Measurements from ENCODE around the gene BCL2L1.

Gene BCL2L1

GRCh38 chr20:31698803-31699718 is 23.6 kb downstream of the BCL2L1 start:
- H3K4me3 ChIP-seq (ENCODE audit: low read depth, low read length): peak overlapping the region; percentile 31; the same call in 1 of the 2 replicates
- no peaks in the 10 kb centered on the region for H3K27me3 ChIP-seq (ENCODE audit: insufficient read depth, low read length)
- peak overlapping the region; percentile 92 for H3K27ac ChIP-seq (ENCODE audit: low read depth, low read length)
- peaks cover 67% of the 10 kb centered on the region for H3K4me1 ChIP-seq (ENCODE audit: control insufficient read depth, insufficient read depth, low read length, unreplicated experiment)
- H3K79me2 ChIP-seq (ENCODE audit: control insufficient read depth, insufficient read depth, low read length, unreplicated experiment): peaks cover 86% of the 10 kb centered on the region
- peaks cover 17% of the 10 kb centered on the region for H3K36me3 ChIP-seq (ENCODE audit: insufficient read depth, low read length)
- H2AFZ ChIP-seq (ENCODE audit: low read length, unreplicated experiment): no peak overlapping the region

GRCh38 chr20:31698243-31698802 is 24.3 kb downstream of the BCL2L1 start:
- peaks cover 86% of the 10 kb centered on the region for H3K79me2 ChIP-seq (ENCODE audit: control insufficient read depth, insufficient read depth, low read length, unreplicated experiment)
- H3K27me3 ChIP-seq (ENCODE audit: insufficient read depth, low read length): no peaks in the 10 kb centered on the region
- H3K36me3 ChIP-seq (ENCODE audit: insufficient read depth, low read length): peaks cover 17% of the 10 kb centered on the region
- no peak overlapping the region for H2AFZ ChIP-seq (ENCODE audit: low read length, unreplicated experiment)
- no peak overlapping the region for H3K4me3 ChIP-seq (ENCODE audit: low read depth, low read length)
- peaks cover 70% of the 10 kb centered on the region for H3K4me1 ChIP-seq (ENCODE audit: control insufficient read depth, insufficient read depth, low read length, unreplicated experiment)
- H3K27ac ChIP-seq (ENCODE audit: low read depth, low read length): peak overlapping the region; percentile 92

GRCh38 chr20:31695849-31696804 is 26.5 kb downstream of the BCL2L1 start:
- Histone ChIP-seq H2AFZ (ENCODE audit: low read length, unreplicated experiment) (no peak overlapping the region), H3K27me3 (ENCODE audit: insufficient read depth, low read length) (no peaks in the 10 kb centered on the region), H3K4me1 (ENCODE audit: control insufficient read depth, insufficient read depth, low read length, unreplicated experiment) (peaks cover 71% of the 10 kb centered on the region), H3K36me3 (ENCODE audit: insufficient read depth, low read length) (peaks cover 23% of the 10 kb centered on the region; the same call in 1 of the 2 replicates), H3K27ac (ENCODE audit: low read depth, low read length) (peak overlapping the region; percentile 87), H3K79me2 (ENCODE audit: control insufficient read depth, insufficient read depth, low read length, unreplicated experiment) (peaks cover 86% of the 10 kb centered on the region), H3K4me3 (ENCODE audit: low read depth, low read length) (peak overlapping the region; percentile 6; the same call in 1 of the 2 replicates)

- H3K36me3 ChIP-seq (ENCODE audit: insufficient read depth, low read length): peaks cover 17% of the 10 kb centered on the region; the same call in 1 of the 2 replicates
- H3K4me1 ChIP-seq (ENCODE audit: control insufficient read depth, insufficient read depth, low read length, unreplicated experiment): peaks cover 63% of the 10 kb centered on the region
- no peak overlapping the region for H3K4me3 ChIP-seq (ENCODE audit: low read depth, low read length)
- H2AFZ ChIP-seq (ENCODE audit: low read length, unreplicated experiment): no peak overlapping the region
- H3K79me2 ChIP-seq (ENCODE audit: control insufficient read depth, insufficient read depth, low read length, unreplicated experiment): peaks cover 84% of the 10 kb centered on the region
- H3K27me3 ChIP-seq (ENCODE audit: insufficient read depth, low read length): no peaks in the 10 kb centered on the region
- H3K27ac ChIP-seq (ENCODE audit: low read depth, low read length): peak overlapping the region; percentile 87
Observed at GRCh38 chr20:31694842-31695593, 27.6 kb downstream of the BCL2L1 start.

GRCh38 chr20:31693987-31694661 is 28.5 kb downstream of the BCL2L1 start:
- peaks cover 12% of the 10 kb centered on the region; the same call in 1 of the 2 replicates for H3K36me3 ChIP-seq (ENCODE audit: insufficient read depth, low read length)
- no peaks in the 10 kb centered on the region for H3K27me3 ChIP-seq (ENCODE audit: insufficient read depth, low read length)
- H3K4me3 ChIP-seq (ENCODE audit: low read depth, low read length): no peak overlapping the region
- peaks cover 83% of the 10 kb centered on the region for H3K79me2 ChIP-seq (ENCODE audit: control insufficient read depth, insufficient read depth, low read length, unreplicated experiment)
- peaks cover 54% of the 10 kb centered on the region for H3K4me1 ChIP-seq (ENCODE audit: control insufficient read depth, insufficient read depth, low read length, unreplicated experiment)
- H2AFZ ChIP-seq (ENCODE audit: low read length, unreplicated experiment): no peak overlapping the region
- peak overlapping the region; percentile 87 for H3K27ac ChIP-seq (ENCODE audit: low read depth, low read length)

GRCh38 chr20:31693402-31693801 is 29.3 kb downstream of the BCL2L1 start:
- peaks cover 18% of the 10 kb centered on the region; the same call in 1 of the 2 replicates for H3K36me3 ChIP-seq (ENCODE audit: insufficient read depth, low read length)
- H3K4me3 ChIP-seq (ENCODE audit: low read depth, low read length): no peak overlapping the region
- H3K4me1 ChIP-seq (ENCODE audit: control insufficient read depth, insufficient read depth, low read length, unreplicated experiment): peaks cover 46% of the 10 kb centered on the region
- no peak overlapping the region for H2AFZ ChIP-seq (ENCODE audit: low read length, unreplicated experiment)
- no peak overlapping the region for H3K27ac ChIP-seq (ENCODE audit: low read depth, low read length)
- peaks cover 82% of the 10 kb centered on the region for H3K79me2 ChIP-seq (ENCODE audit: control insufficient read depth, insufficient read depth, low read length, unreplicated experiment)
- H3K27me3 ChIP-seq (ENCODE audit: insufficient read depth, low read length): no peaks in the 10 kb centered on the region

- peaks cover 27% of the 10 kb centered on the region for H3K36me3 ChIP-seq (ENCODE audit: insufficient read depth, low read length)
- H3K4me3 ChIP-seq (ENCODE audit: low read depth, low read length): no peak overlapping the region
- H3K4me1 ChIP-seq (ENCODE audit: control insufficient read depth, insufficient read depth, low read length, unreplicated experiment): peaks cover 40% of the 10 kb centered on the region
- H3K27ac ChIP-seq (ENCODE audit: low read depth, low read length): peak overlapping the region; percentile 50
- no peaks in the 10 kb centered on the region for H3K27me3 ChIP-seq (ENCODE audit: insufficient read depth, low read length)
- H2AFZ ChIP-seq (ENCODE audit: low read length, unreplicated experiment): no peak overlapping the region
- H3K79me2 ChIP-seq (ENCODE audit: control insufficient read depth, insufficient read depth, low read length, unreplicated experiment): peaks cover 84% of the 10 kb centered on the region
Observed at GRCh38 chr20:31691646-31692275, 30.9 kb downstream of the BCL2L1 start.

- Histone ChIP-seq H2AFZ (ENCODE audit: low read length, unreplicated experiment) (no peak overlapping the region), H3K79me2 (ENCODE audit: control insufficient read depth, insufficient read depth, low read length, unreplicated experiment) (peaks cover 86% of the 10 kb centered on the region), H3K36me3 (ENCODE audit: insufficient read depth, low read length) (peaks cover 36% of the 10 kb centered on the region), H3K27ac (ENCODE audit: low read depth, low read length) (no peak overlapping the region), H3K27me3 (ENCODE audit: insufficient read depth, low read length) (no peaks in the 10 kb centered on the region), H3K4me3 (ENCODE audit: low read depth, low read length) (no peak overlapping the region), H3K4me1 (ENCODE audit: control insufficient read depth, insufficient read depth, low read length, unreplicated experiment) (peaks cover 24% of the 10 kb centered on the region)
Observed at GRCh38 chr20:31690124-31690666, 32.5 kb downstream of the BCL2L1 start.

GRCh38 chr20:31689141-31689540 is 33.5 kb downstream of the BCL2L1 start:
- no peaks in the 10 kb centered on the region for H3K27me3 ChIP-seq (ENCODE audit: insufficient read depth, low read length)
- H3K79me2 ChIP-seq (ENCODE audit: control insufficient read depth, insufficient read depth, low read length, unreplicated experiment): peaks cover 86% of the 10 kb centered on the region
- H3K27ac ChIP-seq (ENCODE audit: low read depth, low read length): no peak overlapping the region
- H3K4me3 ChIP-seq (ENCODE audit: low read depth, low read length): no peak overlapping the region
- H2AFZ ChIP-seq (ENCODE audit: low read length, unreplicated experiment): no peak overlapping the region
- peaks cover 36% of the 10 kb centered on the region for H3K36me3 ChIP-seq (ENCODE audit: insufficient read depth, low read length)
- peaks cover 14% of the 10 kb centered on the region for H3K4me1 ChIP-seq (ENCODE audit: control insufficient read depth, insufficient read depth, low read length, unreplicated experiment)
